Lower leg skin (tissue), 4 donors: ENCODE measurements around the gene ARID1B. TPM values are rescaled to one million over a fixed set of nuclear protein-coding genes. Genes with fewer than 3 reads are reported as not detected.

Experiments used
- DNase-seq, 2 donors: peaks; one replicate each; pipeline ENCODE4 v3.0.0-alpha.2; 2019; ENCODE audit warnings: low spot score in 2 of 2
- H3K4me3 ChIP-seq: fragments of 200-600 bp; sonication (generic); 2 replicates; pipeline ENCODE4 v1.5.1; 2017; ENCODE audit warnings: mild to moderate bottlenecking, low read depth; ENCODE audit not compliant: poor library complexity, severe bottlenecking
- CTCF ChIP-seq, 3 donors: fragments of 450-650 bp; IDR thresholded peaks; one replicate each; pipeline ENCODE4 v1.5.1; 2016; ENCODE audit warnings: antibody characterized with exemption in 3 of 3, mild to moderate bottlenecking in 3 of 3, moderate library complexity in 2 of 3
- POLR2A ChIP-seq, 2 donors: fragments of 450-650 bp; IDR thresholded peaks; one replicate each; pipeline ENCODE4 v1.6.1; 2016 to 2017; ENCODE audit warnings: antibody characterized with exemption in 2 of 2, mild to moderate bottlenecking in 1 of 2, moderate library complexity in 1 of 2
- WGBS, 2 donors: methylation state at CpG; one replicate each; pipeline ENCODE4 v1.1.5; 2018; 5-methylcytosine and 5-hydroxymethylcytosine counted together
- intact Hi-C: fragments of 100-400 bp; cut with DNase I; formaldehyde crosslinking; loops from one replicate; pipeline ENCODE4 v1.15.0; 2023; ENCODE audit warnings: low total_unique reads
- total RNA-seq, 4 donors: library from RNA; depleted of rRNA; stranded (reverse); fragments of >200 nt; gene quantifications; one replicate each; pipeline ENCODE4 v1.1.0, GENCODE V29; 2016

ARID1B gene
- total RNA-seq, 4 donors from 2014 or later, result 87.3 to 132 (median 102) TPM

- WGBS, 2 donors, result 26 to 28% methylated on average over 10 of the region's 10 CpGs
- no peak overlapping the region for H3K4me3 ChIP-seq
- intact Hi-C loops, result no loop called here
- TF ChIP-seq CTCF (IDR thresholded peaks at IDR 0.05), result no peak
- no peak for TF ChIP-seq POLR2A (IDR thresholded peaks at IDR 0.05)
- DNase-seq, result no peak
These were observed 14.2 kb downstream of the ARID1B start for GRCh38 chr6:156791320-156791850.

GRCh38 chr6:156793200-156793599 lies 16.0 kb downstream of the ARID1B start:
- 87 to 90% methylated on average over 5 to 6 of the region's 6 CpGs for WGBS, 2 donors
- TF ChIP-seq CTCF (IDR thresholded peaks at IDR 0.05) (no peak), POLR2A (IDR thresholded peaks at IDR 0.05) (no peak)
- H3K4me3 ChIP-seq, result no peak overlapping the region
- DNase-seq, result no peak
- intact Hi-C loops, result no loop called here

GRCh38 chr6:156794546-156795354 lies 17.6 kb downstream of the ARID1B start:
- WGBS, 2 donors, result 64 to 71% methylated on average over 14 of the region's 14 CpGs
- TF ChIP-seq POLR2A (IDR thresholded peaks at IDR 0.05) (no peak), CTCF (IDR thresholded peaks at IDR 0.05) (no peak)

GRCh38 chr6:156795825-156796224 lies 18.6 kb downstream of the ARID1B start:
- WGBS, 2 donors, result 81 to 83% methylated on average over 9 of the region's 9 CpGs
- DNase-seq, result no peak
- no peak overlapping the region for H3K4me3 ChIP-seq

More at GRCh38 chr6:156794546-156795354, 17.6 kb downstream of the ARID1B start:
- intact Hi-C loops, result no loop called here
- no peak overlapping the region for H3K4me3 ChIP-seq
- DNase-seq, result no peak

GRCh38 chr6:156796627-156797026 lies 19.4 kb downstream of the ARID1B start:
- H3K4me3 ChIP-seq, result no peak overlapping the region
- no peak for DNase-seq
- intact Hi-C loops, result no loop called here
- WGBS, 2 donors, result 84 to 94% methylated on average over 3 of the region's 3 CpGs
- TF ChIP-seq POLR2A (IDR thresholded peaks at IDR 0.05), result no peak
- no peak for TF ChIP-seq CTCF (IDR thresholded peaks at IDR 0.05)

More at GRCh38 chr6:156795825-156796224, 18.6 kb downstream of the ARID1B start:
- TF ChIP-seq POLR2A (IDR thresholded peaks at IDR 0.05), result no peak
- no peak for TF ChIP-seq CTCF (IDR thresholded peaks at IDR 0.05)
- intact Hi-C loops, result no loop called here
